HCT116 (cell line): ENCODE data around the gene CNNM3. TPM values are rescaled to one million over a fixed set of nuclear protein-coding genes. Genes with fewer than 3 reads are reported as not detected.

Experiments used
- ATAC-seq: fragments of 200-7000 bp; cut with Tn5 transposase; 2 replicates; pipeline ENCODE4 v1.9.1; 2020; ENCODE audit warnings: mild to moderate bottlenecking, moderate library complexity
- BruUV-seq: library from RNA; stranded (reverse); fragments of 400-500 nt; replicated peaks from 2 replicates; lab custom pipeline; 2021; lab: Mats Ljungman, UMichigan
- CTCF ChIA-PET: fragments of 300-600 bp; sonication (Branson Sonifier 250); formaldehyde crosslinking; loops from one replicate; lab custom pipeline; 2021; ENCODE audit warnings: antibody characterized with exemption; lab: Charles Lee
- POLR2A ChIA-PET: fragments of 300-600, 350-600 bp; sonication (Branson Sonifier 250); formaldehyde crosslinking; loops from one replicate; lab custom pipeline; 2021; ENCODE audit warnings: antibody characterized with exemption; lab: Charles Lee
- RAD21 ChIA-PET, 2 experiments: fragments of 300-600 bp; sonication (Branson Sonifier 250); formaldehyde crosslinking; loops; one replicate each; lab custom pipeline; 2023; ENCODE audit warnings: low total read pairs in 2 of 2; ENCODE audit not compliant: uncharacterized antibody in 2 of 2, unreplicated experiment in 2 of 2, low non-redundant PET in 1 of 2; lab: Charles Lee
- DNase-seq: peaks from one replicate; pipeline ENCODE4 v3.0.0-alpha.2; 2010; ENCODE audit warnings: low read depth, low spot score
- H2AFZ ChIP-seq: fragments of 200-600 bp; shearing (Covaris generic), sonication (generic); 2 replicates; pipeline ENCODE4 v1.6.1; 2017; ENCODE audit warnings: low read depth, mixed run types, mixed read lengths, antibody characterized with exemption, low read length; ENCODE audit not compliant: poor library complexity, severe bottlenecking
- H3K27ac ChIP-seq: 2 replicates; pipeline ENCODE4 v1.5.1; 2012; ENCODE audit warnings: low read depth, low read length
- H3K27me3 ChIP-seq: fragments of 200-600 bp; sonication (generic); 2 replicates; pipeline ENCODE4 v1.6.1; 2016; ENCODE audit warnings: mixed run types, low read length, mixed read lengths; ENCODE audit not compliant: insufficient read depth
- H3K36me3 ChIP-seq, 2 experiments: fragments of 200-500 bp in 1 of 2; fragments of 200-600 bp in 1 of 2; sonication (Bioruptor generic) in 1 of 2; sonication (generic) in 1 of 2; 2 replicates each; pipeline versions ENCODE4 v1.5.1 to v1.6.1; 2014 to 2016; ENCODE audit warnings: low read length in 2 of 2, inconsistent platforms in 1 of 2, mixed read lengths in 1 of 2, mixed run types in 1 of 2; ENCODE audit not compliant: insufficient read depth in 2 of 2, control insufficient read depth in 1 of 2
- H3K4me1 ChIP-seq, 2 experiments: fragments of 200-600 bp in 1 of 2; sonication (generic) in 1 of 2; 2 replicates each; pipeline versions ENCODE4 v1.5.1 to v1.6.1; 2012 to 2017; ENCODE audit warnings: low read length in 2 of 2, inconsistent platforms in 1 of 2, mild to moderate bottlenecking in 1 of 2, mixed read lengths in 1 of 2, mixed run types in 1 of 2, moderate library complexity in 1 of 2; ENCODE audit not compliant: insufficient read depth in 2 of 2, control insufficient read depth in 1 of 2
- H3K4me2 ChIP-seq: fragments of 200-600 bp; sonication (generic); 2 replicates; pipeline ENCODE4 v1.6.1; 2017; ENCODE audit warnings: mixed run types, low read length, mixed read lengths
- H3K4me3 ChIP-seq, 2 experiments: fragments of 200-600 bp in 1 of 2; sonication (generic) in 1 of 2; replicated peaks in 1 of 2; 2 replicates each; pipeline ENCODE4 v1.5.1; 2011 to 2016; ENCODE audit warnings: low read length in 2 of 2, control low read depth in 1 of 2, low read depth in 1 of 2, mild to moderate bottlenecking in 1 of 2, mixed read lengths in 1 of 2, mixed run types in 1 of 2
- H3K79me2 ChIP-seq: fragments of 200-600 bp; sonication (generic); 2 replicates; pipeline ENCODE4 v1.6.1; 2017; ENCODE audit warnings: mild to moderate bottlenecking, mixed run types, low read length, moderate library complexity, mixed read lengths; ENCODE audit not compliant: insufficient read depth
- H3K9ac ChIP-seq: fragments of 200-600 bp; sonication (generic); 2 replicates; pipeline ENCODE4 v1.6.1; 2016; ENCODE audit warnings: low read length, mixed read lengths
- H3K9me2 ChIP-seq: fragments of 200-600 bp; sonication (generic), shearing (Covaris generic); 2 replicates; pipeline ENCODE4 v1.6.1; 2017; ENCODE audit warnings: mixed run types, mild to moderate bottlenecking, moderate library complexity; ENCODE audit not compliant: insufficient read depth
- H3K9me3 ChIP-seq, 2 experiments: fragments of 200-500 bp in 1 of 2; fragments of 200-600 bp in 1 of 2; sonication (Bioruptor generic) in 1 of 2; sonication (generic) in 1 of 2; 2 replicates each; pipeline ENCODE4 v1.6.1; 2014 to 2017; ENCODE audit warnings: low read length in 2 of 2, mixed read lengths in 2 of 2, inconsistent platforms in 1 of 2, low read depth in 1 of 2, mild to moderate bottlenecking in 1 of 2, mixed run types in 1 of 2, moderate library complexity in 1 of 2; ENCODE audit not compliant: control insufficient read depth in 1 of 2, insufficient read depth in 1 of 2
- H4K20me1 ChIP-seq: fragments of 200-600 bp; sonication (generic), shearing (Covaris generic); 2 replicates; pipeline ENCODE4 v1.6.1; 2017; ENCODE audit warnings: mixed run types, mild to moderate bottlenecking, moderate library complexity; ENCODE audit not compliant: insufficient read depth
- ATF3 ChIP-seq: IDR thresholded peaks from 2 replicates; pipeline ENCODE4 v1.6.1; 2012
- CBX3 ChIP-seq: IDR thresholded peaks from 2 replicates; pipeline ENCODE4 v1.6.1; 2012; ENCODE audit warnings: low read depth
- CEBPB ChIP-seq: IDR thresholded peaks from 2 replicates; pipeline ENCODE4 v1.6.1; 2012; ENCODE audit warnings: low read depth
- CTCF ChIP-seq, 3 experiments: fragments of 200-600 bp in 1 of 3; sonication (generic) in 1 of 3; IDR thresholded peaks in 2 of 3; conservative IDR thresholded peaks in 1 of 3; 2 replicates each; pipeline ENCODE4 v1.5.1; 2012 to 2017; ENCODE audit warnings: low read depth in 2 of 3, low read length in 2 of 3, antibody characterized with exemption in 1 of 3, borderline replicate concordance in 1 of 3, control low read depth in 1 of 3, mild to moderate bottlenecking in 1 of 3, mixed read lengths in 1 of 3, mixed run types in 1 of 3, moderate library complexity in 1 of 3; ENCODE audit not compliant: insufficient read depth in 1 of 3
- EGR1 ChIP-seq: IDR thresholded peaks from 2 replicates; pipeline ENCODE4 v1.6.1; 2012; ENCODE audit warnings: low read depth
- EZH2 ChIP-seq: fragments of 200-600 bp; sonication (generic); IDR thresholded peaks from 2 replicates; pipeline ENCODE4 v1.6.1; 2017; ENCODE audit warnings: antibody characterized with exemption, mixed run types
- EZH2phosphoT487 ChIP-seq: fragments of 200-600 bp; IDR thresholded peaks from 2 replicates; pipeline ENCODE4 v1.6.1; 2018; ENCODE audit warnings: antibody characterized with exemption, borderline replicate concordance
- FOSL1 ChIP-seq: IDR thresholded peaks from 2 replicates; pipeline ENCODE4 v1.6.1; 2012; ENCODE audit warnings: low read depth
- JUND ChIP-seq: IDR thresholded peaks from 2 replicates; pipeline ENCODE4 v1.6.1; 2012
- POLR2AphosphoS5 ChIP-seq: IDR thresholded peaks from 2 replicates; pipeline ENCODE4 v1.6.1; 2011; ENCODE audit warnings: mild to moderate bottlenecking, low read depth, low read length, moderate library complexity
- SIN3A ChIP-seq: IDR thresholded peaks from 2 replicates; pipeline ENCODE4 v1.6.1; 2012; ENCODE audit warnings: low read depth
- SP1 ChIP-seq: IDR thresholded peaks from 2 replicates; pipeline ENCODE4 v1.6.1; 2012; ENCODE audit warnings: low read depth
- SRF ChIP-seq: IDR thresholded peaks from 2 replicates; pipeline ENCODE4 v1.6.1; 2012; ENCODE audit warnings: low read depth
- TCF7L2 ChIP-seq: IDR thresholded peaks from 2 replicates; pipeline ENCODE4 v1.7.0; 2011; ENCODE audit warnings: borderline replicate concordance, inconsistent platforms; ENCODE audit not compliant: insufficient read depth, insufficient read length; ENCODE audit errors: extremely low read depth
- YY1 ChIP-seq: IDR thresholded peaks from 2 replicates; pipeline ENCODE4 v1.6.1; 2011; ENCODE audit warnings: low read length, low read depth, moderate library complexity, mild to moderate bottlenecking; ENCODE audit not compliant: insufficient replicate concordance; ENCODE audit errors: extremely low read depth
- ZBTB33 ChIP-seq: IDR thresholded peaks from 2 replicates; pipeline ENCODE4 v1.6.1; 2011; ENCODE audit warnings: mild to moderate bottlenecking, low read length, moderate library complexity; ENCODE audit not compliant: insufficient replicate concordance; ENCODE audit errors: extremely low read depth
- ZFX ChIP-seq: fragments of 450-650 bp; IDR thresholded peaks from 2 replicates; pipeline ENCODE4 v1.6.1; 2017
- ZNF274 ChIP-seq: fragments of 200-500 bp; sonication (Bioruptor generic); IDR thresholded peaks from 2 replicates; pipeline ENCODE4 v1.6.1; 2014; ENCODE audit warnings: mild to moderate bottlenecking, low read depth, low read length, inconsistent platforms
- intact Hi-C: fragments of 100-400 bp; cut with micrococcal nuclease; formaldehyde crosslinking; loops from 2 replicates; pipeline ENCODE4 v1.10.0; 2022
- total RNA-seq: library from RNA; stranded (reverse); gene quantifications from one replicate; pipeline ENCODE4 v1.2.1, GENCODE V29; 2021; ENCODE audit not compliant: unreplicated experiment
- TF ChIP-seq, protein P1 (sequence below): IDR thresholded peaks from 2 replicates; pipeline ENCODE4 v1.6.1; 2012; ENCODE audit warnings: low read depth

Gene CNNM3
- total RNA-seq, 1 experiment from 2014 or later: 31.1 TPM

GRCh38 chr2:96775160-96775559 lies 40.9 kb upstream of the CNNM3 start:
- intact Hi-C loops: no loop called here
- CTCF ChIA-PET: interaction anchor here (1.2 to 1.6 kb wide), 2 partner anchors 12 to 26 kb away, joined by 3 to 5 read pairs; no protein-coding TSS in a partner anchor
- no TSS peak for BruUV-seq
- H3K9me3 ChIP-seq: no peaks in the 10 kb centered on the region
- no peak overlapping the region for H3K4me3 ChIP-seq
- H3K27ac ChIP-seq: no peak overlapping the region
- ATAC-seq: no peak
- TF ChIP-seq FOSL1 (no peak), ZBTB33 (no peak), CEBPB (no peak), EGR1 (no peak), TCF7L2 (no peak), POLR2AphosphoS5 (no peak), JUND (no peak), YY1 (no peak), SIN3A (no peak), CTCF (IDR thresholded peaks at IDR 0.05 in 2 of 3, conservative IDR thresholded peaks at IDR 0.05 in 1 of 3; ENCODE audit: borderline replicate concordance in 1 of 3, insufficient read depth in 1 of 3, low read depth in 2 of 3, low read length in 2 of 3) (no peak), SRF (no peak), ATF3 (no peak), ZFX (no peak), CBX3 (no peak), SP1 (no peak), ZNF274 (no peak), EZH2 (no peak), EZH2phosphoT487 (no peak)
- TF ChIP-seq, protein P1, sequence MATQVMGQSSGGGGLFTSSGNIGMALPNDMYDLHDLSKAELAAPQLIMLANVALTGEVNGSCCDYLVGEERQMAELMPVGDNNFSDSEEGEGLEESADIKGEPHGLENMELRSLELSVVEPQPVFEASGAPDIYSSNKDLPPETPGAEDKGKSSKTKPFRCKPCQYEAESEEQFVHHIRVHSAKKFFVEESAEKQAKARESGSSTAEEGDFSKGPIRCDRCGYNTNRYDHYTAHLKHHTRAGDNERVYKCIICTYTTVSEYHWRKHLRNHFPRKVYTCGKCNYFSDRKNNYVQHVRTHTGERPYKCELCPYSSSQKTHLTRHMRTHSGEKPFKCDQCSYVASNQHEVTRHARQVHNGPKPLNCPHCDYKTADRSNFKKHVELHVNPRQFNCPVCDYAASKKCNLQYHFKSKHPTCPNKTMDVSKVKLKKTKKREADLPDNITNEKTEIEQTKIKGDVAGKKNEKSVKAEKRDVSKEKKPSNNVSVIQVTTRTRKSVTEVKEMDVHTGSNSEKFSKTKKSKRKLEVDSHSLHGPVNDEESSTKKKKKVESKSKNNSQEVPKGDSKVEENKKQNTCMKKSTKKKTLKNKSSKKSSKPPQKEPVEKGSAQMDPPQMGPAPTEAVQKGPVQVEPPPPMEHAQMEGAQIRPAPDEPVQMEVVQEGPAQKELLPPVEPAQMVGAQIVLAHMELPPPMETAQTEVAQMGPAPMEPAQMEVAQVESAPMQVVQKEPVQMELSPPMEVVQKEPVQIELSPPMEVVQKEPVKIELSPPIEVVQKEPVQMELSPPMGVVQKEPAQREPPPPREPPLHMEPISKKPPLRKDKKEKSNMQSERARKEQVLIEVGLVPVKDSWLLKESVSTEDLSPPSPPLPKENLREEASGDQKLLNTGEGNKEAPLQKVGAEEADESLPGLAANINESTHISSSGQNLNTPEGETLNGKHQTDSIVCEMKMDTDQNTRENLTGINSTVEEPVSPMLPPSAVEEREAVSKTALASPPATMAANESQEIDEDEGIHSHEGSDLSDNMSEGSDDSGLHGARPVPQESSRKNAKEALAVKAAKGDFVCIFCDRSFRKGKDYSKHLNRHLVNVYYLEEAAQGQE: no peak
- TF ChIP-seq, all 23 proteins: peak for 0
- Histone ChIP-seq H3K4me1 (peaks cover 0 to 7% of the 10 kb centered on the region in 2 experiments; a peak in 1 of 4 replicates), H2AFZ (no peak overlapping the region), H4K20me1 (no peaks in the 10 kb centered on the region), H3K79me2 (no peaks in the 10 kb centered on the region), H3K9ac (no peak overlapping the region), H3K27me3 (no peaks in the 10 kb centered on the region), H3K9me2 (no peaks in the 10 kb centered on the region), H3K36me3 (0 out of 4 replicates have a peak, but pooled peaks cover 0 to 4% of the 10 kb centered on the region in 2 experiments), H3K4me2 (no peak overlapping the region)
- POLR2A ChIA-PET: interaction anchor here (0.7 kb wide), 1 partner anchor 14 kb away, joined by 3 read pairs; no protein-coding TSS in a partner anchor
- no peak for DNase-seq
- RAD21 ChIA-PET: no interaction called here
